ENCODE results near the gene TMEM273.

The TMEM273 gene

GRCh38 chr10:49150426-49150825, 37.8 kb downstream of the TMEM273 start:
- no peak for TF ChIP-seq CTCF (conservative IDR thresholded peaks at IDR 0.05; ENCODE audit: low read depth)
- no peak overlapping the region for H3K27ac ChIP-seq
- CTCF ChIA-PET, result no interaction called here
- DNase-seq (ENCODE audit: low spot score), result no peak
- POLR2A ChIA-PET (ENCODE audit: low non-redundant PET), result no interaction called here

GRCh38 chr10:49149881-49150280, 38.3 kb downstream of the TMEM273 start:
- no peak for DNase-seq (ENCODE audit: low spot score)
- ChIA-PET POLR2A (ENCODE audit: low non-redundant PET) (no interaction called here), CTCF (no interaction called here)
- no peak for TF ChIP-seq CTCF (conservative IDR thresholded peaks at IDR 0.05; ENCODE audit: low read depth)
- H3K27ac ChIP-seq, result no peak overlapping the region

- TF ChIP-seq CTCF (conservative IDR thresholded peaks at IDR 0.05; ENCODE audit: low read depth), result no peak
- no peak for DNase-seq (ENCODE audit: low spot score)
- no peak overlapping the region for H3K27ac ChIP-seq
- ChIA-PET POLR2A (ENCODE audit: low non-redundant PET) (no interaction called here), CTCF (no interaction called here)
Measured at GRCh38 chr10:49144058-49144720, 44.0 kb downstream of the TMEM273 start.

- POLR2A ChIA-PET (ENCODE audit: low non-redundant PET), result no interaction called here
- no peak for DNase-seq (ENCODE audit: low spot score)
- CTCF ChIA-PET, result no interaction called here
- no peak overlapping the region for H3K27ac ChIP-seq
- no peak for TF ChIP-seq CTCF (conservative IDR thresholded peaks at IDR 0.05; ENCODE audit: low read depth)
Measured at GRCh38 chr10:49143249-49143648, 44.9 kb downstream of the TMEM273 start.

- ChIA-PET CTCF (no interaction called here), POLR2A (ENCODE audit: low non-redundant PET) (no interaction called here)
- no peak overlapping the region for H3K27ac ChIP-seq
- DNase-seq (ENCODE audit: low spot score), result no peak
- TF ChIP-seq CTCF (conservative IDR thresholded peaks at IDR 0.05; ENCODE audit: low read depth), result no peak
Measured at GRCh38 chr10:49141541-49142332, 46.5 kb downstream of the TMEM273 start.

GRCh38 chr10:49140304-49141177, 47.6 kb downstream of the TMEM273 start:
- CTCF ChIA-PET, result no interaction called here
- no peak for TF ChIP-seq CTCF (conservative IDR thresholded peaks at IDR 0.05; ENCODE audit: low read depth)
- DNase-seq (ENCODE audit: low spot score), result no peak
- H3K27ac ChIP-seq, result no peak overlapping the region
- POLR2A ChIA-PET (ENCODE audit: low non-redundant PET), result no interaction called here

Measured in RWPE1 (cell line).